DND-41 (cell line): ENCODE measurements around the gene TNIK.

Experiments
- ATAC-seq: fragments of 200-7000 bp; cut with Tn5 transposase; 3 replicates; pipeline ENCODE4 v1.9.1; 2021; ENCODE audit warnings: low read depth; ENCODE audit not compliant: insufficient read depth
- DNase-seq: peaks from one replicate; pipeline ENCODE4 v3.0.0-alpha.2; 2020
- H2AFZ ChIP-seq: 2 replicates; pipeline ENCODE4 v1.6.0; 2012; ENCODE audit warnings: low read depth, low read length
- H3K27ac ChIP-seq: 2 replicates; pipeline ENCODE4 v1.5.1; 2012; ENCODE audit warnings: low read length, inconsistent platforms
- H3K27me3 ChIP-seq: fragments of 200-600 bp; sonication (generic); 2 replicates; pipeline ENCODE4 v1.6.0; 2012; ENCODE audit warnings: low read length, mild to moderate bottlenecking, inconsistent platforms; ENCODE audit not compliant: insufficient read depth, poor library complexity
- H3K36me3 ChIP-seq: 2 replicates; pipeline ENCODE4 v1.5.1; 2012; ENCODE audit warnings: low read length, inconsistent platforms; ENCODE audit not compliant: insufficient read depth
- H3K4me1 ChIP-seq: 2 replicates; pipeline ENCODE4 v1.5.1; 2012; ENCODE audit warnings: mild to moderate bottlenecking, low read length; ENCODE audit not compliant: insufficient read depth
- H3K4me2 ChIP-seq: 2 replicates; pipeline ENCODE4 v1.6.0; 2012; ENCODE audit warnings: mild to moderate bottlenecking, moderate library complexity, low read length, inconsistent platforms; ENCODE audit not compliant: insufficient read depth
- H3K4me3 ChIP-seq, 2 experiments: fragments of 200-600 bp in 1 of 2; shearing (Covaris generic) in 1 of 2; 2 replicates each; pipeline ENCODE4 v1.5.1; 2012 to 2016; ENCODE audit warnings: inconsistent platforms in 2 of 2, low read length in 2 of 2, mild to moderate bottlenecking in 2 of 2, low read depth in 1 of 2, moderate library complexity in 1 of 2
- H3K79me2 ChIP-seq: 2 replicates; pipeline ENCODE4 v1.6.0; 2012; ENCODE audit warnings: low read length, inconsistent platforms; ENCODE audit not compliant: insufficient read depth
- H3K9ac ChIP-seq: 2 replicates; pipeline ENCODE4 v1.6.0; 2012; ENCODE audit warnings: low read depth, mild to moderate bottlenecking, inconsistent platforms, low read length, moderate library complexity
- H3K9me3 ChIP-seq: 2 replicates; pipeline ENCODE4 v1.5.1; 2012; ENCODE audit warnings: low read length, moderate library complexity, mild to moderate bottlenecking, inconsistent platforms; ENCODE audit not compliant: insufficient read depth, severe bottlenecking
- H4K20me1 ChIP-seq: 2 replicates; pipeline ENCODE4 v1.6.0; 2012; ENCODE audit warnings: low read length; ENCODE audit not compliant: insufficient read depth
- EZH2 ChIP-seq: IDR thresholded peaks from 3 replicates; pipeline ENCODE4 v1.6.1; 2012; ENCODE audit warnings: borderline replicate concordance, low read depth, mild to moderate bottlenecking, moderate library complexity, low read length, inconsistent platforms; ENCODE audit not compliant: severe bottlenecking
- TF ChIP-seq, protein P1 (sequence below): IDR thresholded peaks from 2 replicates; pipeline ENCODE4 v1.5.1; 2012; ENCODE audit warnings: borderline replicate concordance, low read length, moderate library complexity, mild to moderate bottlenecking; ENCODE audit not compliant: poor library complexity, severe bottlenecking; ENCODE audit errors: extremely low read depth

Gene TNIK

DNA sequence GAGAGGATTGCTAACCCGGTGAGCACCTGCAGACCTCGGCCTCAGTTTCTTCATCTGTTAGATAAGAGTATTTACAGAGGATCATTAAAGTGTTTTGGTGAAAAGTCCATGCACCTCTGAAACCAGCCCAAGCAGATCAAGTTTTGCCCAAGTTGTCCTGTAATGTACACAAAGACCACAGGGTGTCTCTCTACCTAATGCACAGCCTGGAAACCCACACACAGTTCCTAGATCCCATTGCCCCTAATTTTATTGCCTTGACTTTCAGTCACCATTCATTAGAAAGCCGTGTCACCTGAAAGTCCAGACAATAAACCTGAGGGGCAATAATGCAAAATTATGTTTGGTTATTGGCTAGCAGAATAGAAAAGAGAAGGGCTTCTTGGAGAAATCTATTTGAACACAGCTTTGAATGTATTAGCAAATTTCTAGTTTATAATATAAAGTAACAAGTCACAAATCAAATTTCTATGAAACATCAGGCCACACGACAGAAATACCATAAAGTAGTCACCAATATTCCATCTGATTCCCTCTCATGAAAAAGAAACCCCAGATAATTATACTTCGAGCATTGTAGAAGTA lies 272.4 kb downstream of the TNIK start:
- H3K4me1 ChIP-seq = no peaks in the 10 kb centered on the region
- ATAC-seq = peak; percentile 44; the same call in 1 of the 3 replicates

DNA sequence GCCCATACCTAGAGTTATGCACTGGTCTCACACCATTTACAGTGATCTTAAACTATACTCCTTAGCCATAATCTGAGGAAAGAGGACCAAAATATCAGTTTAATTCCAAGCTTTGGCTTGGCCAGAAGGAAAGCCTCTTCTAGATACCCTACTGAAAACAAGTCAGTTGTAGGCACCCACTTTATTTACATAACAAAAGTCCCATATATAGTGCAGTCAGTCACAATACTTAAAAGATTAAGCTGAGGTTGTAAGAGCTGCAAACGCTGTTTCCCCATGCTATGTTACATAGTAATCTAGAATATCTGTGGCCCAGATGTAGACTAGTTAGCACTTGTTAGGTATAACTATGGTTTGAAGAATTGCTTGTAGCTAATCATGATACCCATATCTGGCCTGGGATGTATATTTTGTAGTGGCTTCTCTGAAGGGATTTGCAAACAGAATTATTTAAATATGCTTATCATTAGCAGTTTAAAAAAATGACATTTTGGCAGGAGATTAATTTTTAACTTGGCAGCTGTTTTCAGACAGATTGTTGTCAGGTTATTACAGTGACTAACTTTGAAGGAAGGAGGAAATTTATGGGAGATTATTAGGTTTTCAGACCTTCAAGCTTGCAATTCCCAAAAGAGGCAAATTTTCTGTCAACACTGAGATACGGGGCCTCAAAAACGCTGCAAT lies 273.2 kb downstream of the TNIK start:
- Histone ChIP-seq H3K27me3 (no peaks in the 10 kb centered on the region), H3K9me3 (no peaks in the 10 kb centered on the region), H3K9ac (no peak overlapping the region), H3K27ac (no peak overlapping the region), H2AFZ (no peak overlapping the region), H3K36me3 (no peaks in the 10 kb centered on the region), H4K20me1 (no peaks in the 10 kb centered on the region), H3K4me2 (no peak overlapping the region), H3K4me3 (no peak overlapping the region), H3K4me1 (no peaks in the 10 kb centered on the region), H3K79me2 (no peaks in the 10 kb centered on the region)
- DNase-seq (no peak), ATAC-seq (no peak)
- TF ChIP-seq, protein P1, sequence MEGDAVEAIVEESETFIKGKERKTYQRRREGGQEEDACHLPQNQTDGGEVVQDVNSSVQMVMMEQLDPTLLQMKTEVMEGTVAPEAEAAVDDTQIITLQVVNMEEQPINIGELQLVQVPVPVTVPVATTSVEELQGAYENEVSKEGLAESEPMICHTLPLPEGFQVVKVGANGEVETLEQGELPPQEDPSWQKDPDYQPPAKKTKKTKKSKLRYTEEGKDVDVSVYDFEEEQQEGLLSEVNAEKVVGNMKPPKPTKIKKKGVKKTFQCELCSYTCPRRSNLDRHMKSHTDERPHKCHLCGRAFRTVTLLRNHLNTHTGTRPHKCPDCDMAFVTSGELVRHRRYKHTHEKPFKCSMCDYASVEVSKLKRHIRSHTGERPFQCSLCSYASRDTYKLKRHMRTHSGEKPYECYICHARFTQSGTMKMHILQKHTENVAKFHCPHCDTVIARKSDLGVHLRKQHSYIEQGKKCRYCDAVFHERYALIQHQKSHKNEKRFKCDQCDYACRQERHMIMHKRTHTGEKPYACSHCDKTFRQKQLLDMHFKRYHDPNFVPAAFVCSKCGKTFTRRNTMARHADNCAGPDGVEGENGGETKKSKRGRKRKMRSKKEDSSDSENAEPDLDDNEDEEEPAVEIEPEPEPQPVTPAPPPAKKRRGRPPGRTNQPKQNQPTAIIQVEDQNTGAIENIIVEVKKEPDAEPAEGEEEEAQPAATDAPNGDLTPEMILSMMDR = no peak
- TF ChIP-seq EZH2 = no peak

More for the DNA sequence above, 272.4 kb downstream of the TNIK start:
- Histone ChIP-seq H3K9me3 (no peaks in the 10 kb centered on the region), H3K4me2 (no peak overlapping the region), H3K9ac (no peak overlapping the region), H4K20me1 (no peaks in the 10 kb centered on the region), H2AFZ (no peak overlapping the region), H3K27ac (no peak overlapping the region), H3K4me3 (no peak overlapping the region), H3K36me3 (no peaks in the 10 kb centered on the region), H3K79me2 (no peaks in the 10 kb centered on the region), H3K27me3 (no peaks in the 10 kb centered on the region)
- TF ChIP-seq EZH2 = no peak
- TF ChIP-seq, protein P1 = peak; percentile 67
- peak; percentile 5 for DNase-seq

DNA sequence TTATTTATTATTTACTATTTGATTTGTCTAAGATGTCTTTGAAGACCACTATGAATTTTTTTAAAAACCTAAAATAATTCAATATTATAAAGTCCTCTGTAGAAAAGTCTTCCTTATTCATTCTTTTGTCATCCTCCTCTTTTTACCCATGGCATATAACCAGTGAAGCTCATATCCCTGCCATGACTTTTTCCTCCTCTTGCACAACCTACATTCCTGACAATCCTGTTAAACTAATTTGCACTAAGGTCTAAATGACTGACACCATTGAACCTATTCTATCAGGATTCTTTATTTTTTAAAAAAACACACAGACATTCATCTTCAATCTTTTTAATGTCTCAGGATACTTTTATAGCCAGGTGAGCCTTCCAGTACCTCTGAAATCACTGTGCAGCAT lies 273.8 kb downstream of the TNIK start:
- Histone ChIP-seq H3K9ac (no peak overlapping the region), H3K27ac (no peak overlapping the region), H3K4me1 (no peaks in the 10 kb centered on the region), H3K9me3 (no peaks in the 10 kb centered on the region), H3K36me3 (no peaks in the 10 kb centered on the region), H3K4me2 (no peak overlapping the region), H2AFZ (no peak overlapping the region), H3K4me3 (no peak overlapping the region), H3K27me3 (no peaks in the 10 kb centered on the region), H3K79me2 (no peaks in the 10 kb centered on the region), H4K20me1 (no peaks in the 10 kb centered on the region)
- TF ChIP-seq, protein P1 = no peak
- no peak for TF ChIP-seq EZH2
- DNase-seq (no peak), ATAC-seq (no peak)
